Natural killer cell (primary cell): ENCODE measurements around the gene PTPN11. TPM values are rescaled to one million over a fixed set of nuclear protein-coding genes. Genes with fewer than 3 reads are reported as not detected.
"Not testable (repeated sequence)": the region's sequence is repeated elsewhere in the genome, so short reads cannot be mapped to it uniquely, and the experiment has no call there.

Experiments used
- ATAC-seq, 3 donors: fragments of 150-1000 bp in 2 of 3; fragments of 200-7000 bp in 1 of 3; cut with Tn5 transposase; 1 replicate in 1 of 3; 2 replicates in 2 of 3; pipeline ENCODE4 v1.10.0; 2021; ENCODE audit warnings: mild to moderate bottlenecking in 2 of 3, moderate library complexity in 2 of 3
- DNase-seq, 2 donors: peaks; one replicate each; pipeline versions ENCODE4 v3.0.0 to v3.0.0-alpha.2; 2013 to 2021; ENCODE audit warnings: mixed read lengths in 1 of 2
- H3K27ac ChIP-seq: one replicate; pipeline ENCODE4 v1.5.1; 2013; ENCODE audit warnings: mild to moderate bottlenecking, low read length
- H3K27me3 ChIP-seq: one replicate; pipeline ENCODE4 v1.6.1; 2013; ENCODE audit warnings: low read length; ENCODE audit not compliant: control insufficient read depth, insufficient read depth
- H3K36me3 ChIP-seq: one replicate; pipeline ENCODE4 v1.6.1; 2013; ENCODE audit warnings: low read length; ENCODE audit not compliant: control insufficient read depth, insufficient read depth
- H3K4me1 ChIP-seq: one replicate; pipeline ENCODE4 v1.6.1; 2013; ENCODE audit warnings: low read length; ENCODE audit not compliant: control insufficient read depth, insufficient read depth
- H3K4me3 ChIP-seq: one replicate; pipeline ENCODE4 v1.5.1; 2013; ENCODE audit warnings: low read length
- H3K9me3 ChIP-seq: one replicate; pipeline ENCODE4 v1.6.1; 2013; ENCODE audit warnings: low read length; ENCODE audit not compliant: control insufficient read depth, insufficient read depth
- H3K27ac Mint-ChIP-seq, 2 donors: one replicate each; pipeline ENCODE4 v1.8.0; 2022; ENCODE audit warnings: mild to moderate bottlenecking in 2 of 2, mixed read lengths in 2 of 2, moderate library complexity in 1 of 2
- H3K27me3 Mint-ChIP-seq, 2 donors: one replicate each; pipeline ENCODE4 v1.8.0; 2022; ENCODE audit warnings: low read depth in 2 of 2, mixed read lengths in 2 of 2
- H3K36me3 Mint-ChIP-seq: one replicate; pipeline ENCODE4 v1.8.0; 2022; ENCODE audit warnings: mixed read lengths
- H3K4me1 Mint-ChIP-seq, 2 donors: one replicate each; pipeline ENCODE4 v1.8.0; 2022; ENCODE audit warnings: mixed read lengths in 2 of 2
- H3K4me3 Mint-ChIP-seq: one replicate; pipeline ENCODE4 v1.8.0; 2022; ENCODE audit warnings: mild to moderate bottlenecking, moderate library complexity, mixed read lengths
- H3K9me3 Mint-ChIP-seq, 2 donors: one replicate each; pipeline ENCODE4 v1.8.0; 2022; ENCODE audit warnings: mixed read lengths in 2 of 2
- WGBS: methylation state at CpG from one replicate; pipeline ENCODE4 v1.1.7; 2013; ENCODE audit warnings: missing lambda C conversion rate; ENCODE audit not compliant: insufficient coverage; 5-methylcytosine and 5-hydroxymethylcytosine counted together
- intact Hi-C: fragments of 100-400 bp; cut with micrococcal nuclease; formaldehyde crosslinking; loops from one replicate; pipeline ENCODE4 v1.14.2; 2022
- total RNA-seq, 4 donors: library from RNA; stranded (reverse); fragments of 120-200 nt in 1 of 4; gene quantifications; one replicate each; pipeline versions ENCODE4 v1.2.3 to v1.2.4, GENCODE V29; 2013 to 2022
- TF ChIP-seq, protein P1 (sequence below): fragments of 200-600 bp; IDR thresholded peaks from one replicate; pipeline ENCODE4 v1.8.0; 2022; ENCODE audit warnings: antibody characterized with exemption

PTPN11 gene
- total RNA-seq, 3 donors from 2014 or later (not counting 1 experiment from before 2014, with no cell fraction given) = 57.3 to 72.1 (median 63.8) TPM

DNA sequence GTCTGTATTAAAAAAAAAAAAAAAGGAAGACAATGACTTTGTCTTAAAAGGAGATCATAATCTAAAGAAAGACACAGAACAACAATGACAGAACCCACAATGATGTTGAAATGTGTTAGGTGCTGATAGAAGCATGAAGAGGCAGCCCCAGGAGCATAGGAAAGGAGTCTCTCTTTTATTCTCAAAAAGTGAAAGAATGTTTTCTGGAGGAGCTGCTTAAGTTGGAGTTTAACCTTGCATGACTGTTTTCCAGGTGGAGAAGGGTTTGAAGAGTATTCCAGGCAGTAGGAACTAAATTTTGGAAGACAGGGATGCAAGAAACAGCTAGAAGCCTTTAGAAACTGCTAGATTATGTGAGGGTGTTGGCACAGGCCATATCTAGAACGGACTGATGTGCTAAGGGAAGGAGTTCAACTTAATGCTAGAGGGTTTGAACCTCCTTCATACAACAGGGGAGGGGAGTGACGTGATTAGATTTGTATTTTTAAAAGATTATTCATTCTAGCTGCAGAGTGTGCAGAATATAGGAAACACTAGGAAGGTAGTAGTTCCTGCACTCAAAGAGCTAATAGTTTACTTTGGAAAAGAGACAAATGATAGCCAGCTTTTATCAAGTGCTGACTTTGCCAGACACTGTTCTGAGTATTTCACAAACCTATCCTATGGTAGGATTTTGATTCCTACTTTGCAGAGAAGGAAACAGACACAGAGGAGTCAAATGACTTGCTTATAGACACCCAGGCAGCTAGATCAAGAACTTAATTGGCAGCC lies 4.7 kb upstream of the PTPN11 start:
- intact Hi-C loops = no loop called here
- no peaks in the 10 kb centered on the region for H3K27me3 Mint-ChIP-seq
- TF ChIP-seq, protein P1, sequence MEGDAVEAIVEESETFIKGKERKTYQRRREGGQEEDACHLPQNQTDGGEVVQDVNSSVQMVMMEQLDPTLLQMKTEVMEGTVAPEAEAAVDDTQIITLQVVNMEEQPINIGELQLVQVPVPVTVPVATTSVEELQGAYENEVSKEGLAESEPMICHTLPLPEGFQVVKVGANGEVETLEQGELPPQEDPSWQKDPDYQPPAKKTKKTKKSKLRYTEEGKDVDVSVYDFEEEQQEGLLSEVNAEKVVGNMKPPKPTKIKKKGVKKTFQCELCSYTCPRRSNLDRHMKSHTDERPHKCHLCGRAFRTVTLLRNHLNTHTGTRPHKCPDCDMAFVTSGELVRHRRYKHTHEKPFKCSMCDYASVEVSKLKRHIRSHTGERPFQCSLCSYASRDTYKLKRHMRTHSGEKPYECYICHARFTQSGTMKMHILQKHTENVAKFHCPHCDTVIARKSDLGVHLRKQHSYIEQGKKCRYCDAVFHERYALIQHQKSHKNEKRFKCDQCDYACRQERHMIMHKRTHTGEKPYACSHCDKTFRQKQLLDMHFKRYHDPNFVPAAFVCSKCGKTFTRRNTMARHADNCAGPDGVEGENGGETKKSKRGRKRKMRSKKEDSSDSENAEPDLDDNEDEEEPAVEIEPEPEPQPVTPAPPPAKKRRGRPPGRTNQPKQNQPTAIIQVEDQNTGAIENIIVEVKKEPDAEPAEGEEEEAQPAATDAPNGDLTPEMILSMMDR = no peak
- no peak for ATAC-seq
- H3K4me3 Mint-ChIP-seq = no peak overlapping the region
- Histone ChIP-seq H3K36me3 (no peaks in the 10 kb centered on the region), H3K4me3 (no peak overlapping the region), H3K27ac (no peak overlapping the region), H3K9me3 (no peaks in the 10 kb centered on the region), H3K27me3 (no peaks in the 10 kb centered on the region), H3K4me1 (peaks cover 13% of the 10 kb centered on the region)
- H3K36me3 Mint-ChIP-seq = no peaks in the 10 kb centered on the region
- DNase-seq = no peak
- no peaks in the 10 kb centered on the region for H3K9me3 Mint-ChIP-seq
- H3K4me1 Mint-ChIP-seq = peaks cover 13% of the 10 kb centered on the region in 2 donors
- H3K27ac Mint-ChIP-seq = no peak overlapping the region
- WGBS = 83% methylated on average over 1 of the region's 2 CpGs

DNA sequence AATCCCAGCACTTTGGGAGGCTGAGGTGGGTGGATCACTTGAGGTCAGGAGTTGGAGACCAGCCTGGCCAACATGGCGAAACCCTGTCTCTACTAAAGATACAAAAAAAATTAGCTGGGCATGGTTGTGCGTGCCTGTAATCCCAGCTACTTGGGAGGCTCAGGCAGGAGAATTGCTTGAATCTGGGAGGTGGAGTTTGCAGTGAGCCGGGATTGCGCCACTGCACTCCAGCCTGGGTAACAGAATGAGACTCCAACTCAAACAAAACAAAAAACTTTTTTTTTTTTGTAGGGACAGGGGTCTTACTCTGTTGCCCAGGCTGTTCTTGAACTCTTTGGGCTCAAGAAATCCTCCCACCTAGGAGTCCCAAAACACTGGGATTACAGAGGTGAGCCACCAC lies 3.3 kb upstream of the PTPN11 start:
- peaks cover 14 to 18% of the 10 kb centered on the region in 2 donors for H3K4me1 Mint-ChIP-seq
- H3K4me1 ChIP-seq = peaks cover 20% of the 10 kb centered on the region
- H3K36me3 ChIP-seq, H3K4me3 Mint-ChIP-seq, H3K27me3 ChIP-seq, H3K4me3 ChIP-seq, H3K27ac ChIP-seq, H3K36me3 Mint-ChIP-seq, intact Hi-C loops, H3K9me3 Mint-ChIP-seq, DNase-seq, H3K27me3 Mint-ChIP-seq, H3K9me3 ChIP-seq, ATAC-seq, H3K27ac Mint-ChIP-seq: not testable (repeated sequence)
- WGBS = no CpG with 5 or more reads among the region's 4 CpGs

- DNase-seq (no peak), ATAC-seq (no peak)
- Mint-ChIP-seq H3K9me3 (no peaks in the 10 kb centered on the region), H3K4me1 (peaks cover 35% of the 10 kb centered on the region in 2 donors), H3K36me3 (no peaks in the 10 kb centered on the region), H3K4me3 (peak overlapping the region; percentile 97), H3K27me3 (no peaks in the 10 kb centered on the region), H3K27ac (peak overlapping the region; percentile 97 to 100)
- Histone ChIP-seq H3K27ac (peak overlapping the region; percentile 94), H3K36me3 (no peaks in the 10 kb centered on the region), H3K4me3 (peak overlapping the region; percentile 96), H3K4me1 (peaks cover 23% of the 10 kb centered on the region), H3K9me3 (no peaks in the 10 kb centered on the region), H3K27me3 (no peaks in the 10 kb centered on the region)
- 3% methylated on average over 16 of the region's 18 CpGs for WGBS
- intact Hi-C loops = no loop called here
- TF ChIP-seq, protein P1 = no peak
These were observed 507 bp upstream of the PTPN11 start for GRCh38 chr12:112418273-112418607.

DNA sequence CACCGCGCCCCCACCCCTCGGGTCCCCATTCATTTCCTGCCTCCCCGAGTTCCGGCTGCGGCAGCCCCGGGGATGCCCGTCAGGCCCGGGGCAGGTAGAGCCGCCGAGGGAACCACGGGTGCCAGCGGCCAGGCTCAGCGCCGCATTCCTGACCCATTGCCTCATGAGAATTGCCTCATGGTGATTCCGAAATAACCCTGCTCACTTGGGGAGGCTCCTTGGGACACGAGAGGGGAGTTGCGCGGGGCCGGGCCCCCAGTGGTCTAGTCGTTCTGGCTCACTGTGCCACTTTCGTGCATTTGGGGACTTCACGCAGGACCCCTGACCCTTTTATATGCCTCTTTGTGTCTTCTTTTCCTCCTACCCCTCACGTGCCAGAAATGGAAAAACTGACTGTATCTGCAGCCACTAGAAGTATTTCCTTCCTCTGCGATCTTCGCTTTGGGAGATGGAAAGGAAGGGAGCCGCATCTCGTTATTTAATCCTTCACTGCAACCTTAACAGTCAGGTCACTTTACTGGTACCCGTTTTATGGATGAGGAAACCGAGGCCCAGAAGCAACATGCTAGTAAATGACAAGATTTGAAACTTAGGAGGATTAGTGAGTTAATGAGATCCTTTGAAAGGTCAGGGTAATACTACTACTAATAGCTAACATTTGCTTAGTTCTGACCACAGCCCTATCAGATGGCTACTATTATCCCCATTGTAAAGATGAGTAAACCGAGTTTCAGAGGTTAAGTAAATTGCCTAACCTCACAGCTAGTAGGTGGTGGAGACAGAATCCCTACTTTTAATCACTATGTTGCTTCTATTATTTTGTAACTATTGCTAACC lies 768 bp downstream of the PTPN11 start:
- DNase-seq (no peak), ATAC-seq (peak in 2 of 3 donors; percentile 56 to 65)
- TF ChIP-seq, protein P1 = no peak
- 4% methylated on average over 29 of the region's 31 CpGs for WGBS
- H3K4me1 ChIP-seq = peaks cover 23% of the 10 kb centered on the region
- Mint-ChIP-seq H3K27ac (peak overlapping the region; percentile 97 to 100), H3K4me3 (peak overlapping the region; percentile 96), H3K27me3 (no peaks in the 10 kb centered on the region), H3K4me1 (peaks cover 42 to 43% of the 10 kb centered on the region in 2 donors), H3K9me3 (no peaks in the 10 kb centered on the region), H3K36me3 (no peaks in the 10 kb centered on the region)
- peak overlapping the region; percentile 94 for H3K27ac ChIP-seq
- intact Hi-C loops = loop anchor here (1.0 kb wide), 1 partner anchor 10 kb away; the partner anchor contains the start of gene RPL6
- no peaks in the 10 kb centered on the region for H3K36me3 ChIP-seq
- peak overlapping the region; percentile 96 for H3K4me3 ChIP-seq
- H3K27me3 ChIP-seq = no peaks in the 10 kb centered on the region
- no peaks in the 10 kb centered on the region for H3K9me3 ChIP-seq
